Fibroblast of skin of left biceps (primary cell): ENCODE results near the gene STAG3.
A peak's percentile ranks its signal among the peaks of the same experiment; 100 is the strongest.

Experiments
- DNase-seq, 2 experiments: peaks; one replicate each; pipeline ENCODE4 v3.0.0-alpha.2; 2013; ENCODE audit warnings: low read depth in 2 of 2

Gene STAG3

GRCh38 chr7:100155553-100156317 is 22.0 kb upstream of the STAG3 start:
- DNase-seq: no peak

- no peak for DNase-seq
These were observed 21.2 kb upstream of the STAG3 start for GRCh38 chr7:100156331-100157068.

- no peak for DNase-seq
These were observed 20.7 kb upstream of the STAG3 start for GRCh38 chr7:100157069-100157333.

- no peak for DNase-seq
These were observed 20.1 kb upstream of the STAG3 start for GRCh38 chr7:100157334-100158228.

GRCh38 chr7:100158229-100159098 is 19.3 kb upstream of the STAG3 start, which contains the start of gene TRAPPC14:
Gene TRAPPC14 (minus strand): TSS chr7:100158723. CDS start chr7:100158499, 224 bp downstream.
- peak; percentile 50 to 54 for DNase-seq

GRCh38 chr7:100159099-100159623 is 18.6 kb upstream of the STAG3 start:
- no peak for DNase-seq

GRCh38 chr7:100160067-100160466 is 17.7 kb upstream of the STAG3 start:
- DNase-seq: no peak

- no peak for DNase-seq
These were observed 14.6 kb upstream of the STAG3 start for GRCh38 chr7:100163006-100163531.

- DNase-seq: no peak
These were observed 13.8 kb upstream of the STAG3 start for GRCh38 chr7:100163871-100164270.

- DNase-seq: no peak
These were observed 11.3 kb upstream of the STAG3 start for GRCh38 chr7:100166317-100166940.

- DNase-seq: no peak
These were observed 10.5 kb upstream of the STAG3 start for GRCh38 chr7:100166970-100167911.

- DNase-seq: no peak
These were observed 9.8 kb upstream of the STAG3 start for GRCh38 chr7:100167912-100168323.

GRCh38 chr7:100169147-100169850 is 8.4 kb upstream of the STAG3 start:
- no peak for DNase-seq

- no peak for DNase-seq
These were observed 7.4 kb upstream of the STAG3 start for GRCh38 chr7:100170101-100170897.

- DNase-seq: no peak
These were observed 6.5 kb upstream of the STAG3 start for GRCh38 chr7:100171087-100171681.

GRCh38 chr7:100171840-100172239 is 5.9 kb upstream of the STAG3 start:
- DNase-seq: no peak

- no peak for DNase-seq
These were observed 3.8 kb upstream of the STAG3 start for GRCh38 chr7:100173806-100174495.
